Stimulated activated CD8-positive, alpha-beta memory T cell treated with anti-CD3 and anti-CD28 coated beads, Interleukin-7, amount 100 ng/mL, for 48 hours (primary cell): ENCODE measurements around the gene RNASE4.
"Not testable (repeated sequence)": the region's sequence is repeated elsewhere in the genome, so short reads cannot be mapped to it uniquely, and the experiment has no call there.

Source experiments
- DNase-seq, 2 donors: peaks; one replicate each; pipeline ENCODE4 v3.0.0-alpha.2; 2020; ENCODE audit warnings: low read depth in 1 of 2; ENCODE audit errors: extremely low read depth in 1 of 2

The RNASE4 gene, protein sequence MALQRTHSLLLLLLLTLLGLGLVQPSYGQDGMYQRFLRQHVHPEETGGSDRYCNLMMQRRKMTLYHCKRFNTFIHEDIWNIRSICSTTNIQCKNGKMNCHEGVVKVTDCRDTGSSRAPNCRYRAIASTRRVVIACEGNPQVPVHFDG

DNA sequence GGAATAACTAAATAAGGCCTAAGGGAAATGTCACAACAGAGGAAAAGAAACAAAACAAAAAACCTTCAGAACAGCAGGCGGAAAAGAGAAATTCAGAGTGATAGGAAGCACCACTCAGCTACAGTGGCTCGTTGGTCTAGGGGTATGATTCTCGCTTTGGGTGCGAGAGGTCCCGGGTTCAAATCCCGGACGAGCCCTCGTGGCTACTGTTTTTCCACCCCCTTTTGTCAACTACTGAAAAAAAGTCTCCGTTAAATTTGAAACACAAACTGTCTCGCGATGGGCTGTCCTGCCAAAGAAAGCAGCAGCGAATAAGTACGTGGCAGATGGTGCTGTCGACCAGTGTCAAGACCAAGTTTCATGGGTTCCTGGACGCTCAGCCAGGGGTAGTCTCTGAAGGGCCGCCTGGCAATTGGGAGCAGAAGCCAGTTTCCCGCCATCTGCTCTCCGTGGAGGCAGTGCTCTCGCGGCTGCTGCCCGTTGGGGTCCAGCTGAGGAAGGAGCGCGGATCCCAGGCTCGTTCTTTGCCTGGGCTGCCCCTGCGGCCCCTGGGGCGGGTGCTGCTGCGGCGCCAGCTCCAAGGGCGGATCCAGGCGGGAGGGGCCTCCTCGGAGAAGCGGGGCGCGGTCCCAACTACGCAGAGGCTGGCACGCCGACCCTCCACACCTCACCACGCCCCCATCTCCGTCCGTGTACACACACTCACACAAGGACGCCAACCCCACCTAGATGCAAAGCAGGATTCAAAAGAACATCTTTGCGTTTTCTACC, at the start of gene RNASE4:
RNASE4 (plus strand) TSS at position 670 of the 771 bp plus-strand sequence. CDS start 14,812 bp downstream, outside the sequence.
- DNase-seq, result peak; percentile 58 to 66

DNA sequence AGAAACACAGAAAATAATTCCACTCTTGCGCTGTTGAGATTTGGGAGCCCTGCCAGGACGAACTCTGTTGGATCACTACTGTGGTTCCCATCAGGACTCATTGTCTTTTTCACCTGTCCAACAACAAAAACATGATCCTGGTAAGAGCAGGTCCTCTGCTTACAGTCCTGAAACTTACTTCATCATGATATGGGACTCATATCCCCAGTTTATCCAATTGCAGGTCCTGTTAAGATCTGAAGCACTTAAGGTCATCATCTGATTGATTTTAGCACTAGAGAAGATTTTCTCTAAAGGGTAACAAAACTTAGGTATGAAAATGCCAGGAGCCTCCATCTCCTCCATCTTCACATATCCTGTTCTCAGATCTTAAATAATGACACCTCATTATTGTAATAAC, 42.8 kb upstream of the RNASE4 start, which contains the start of gene OR6S1:
OR6S1 (minus strand) TSS at position 101 of the 400 bp plus-strand sequence; CDS start at position 101, 0 bp downstream.
- no peak for DNase-seq

DNA sequence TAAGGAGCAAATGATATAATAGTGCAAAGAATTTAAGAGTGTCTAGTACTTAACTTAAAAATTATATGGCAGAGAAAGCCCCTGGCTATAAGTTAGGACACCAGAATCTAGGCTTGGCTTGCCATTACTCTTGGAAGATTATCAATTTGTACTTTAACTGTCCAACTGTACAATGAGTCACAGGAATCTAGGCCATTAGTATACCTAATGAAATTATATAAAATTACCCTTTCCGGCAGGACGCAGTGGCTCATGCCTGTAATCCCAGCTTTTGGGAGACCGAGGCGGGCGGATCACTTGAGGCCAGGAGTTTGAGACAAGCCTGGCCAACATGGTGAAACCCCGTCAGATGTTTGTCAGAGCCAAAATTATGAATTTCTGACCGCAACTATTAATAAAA, 42.2 kb upstream of the RNASE4 start:
- no peak for DNase-seq

DNA sequence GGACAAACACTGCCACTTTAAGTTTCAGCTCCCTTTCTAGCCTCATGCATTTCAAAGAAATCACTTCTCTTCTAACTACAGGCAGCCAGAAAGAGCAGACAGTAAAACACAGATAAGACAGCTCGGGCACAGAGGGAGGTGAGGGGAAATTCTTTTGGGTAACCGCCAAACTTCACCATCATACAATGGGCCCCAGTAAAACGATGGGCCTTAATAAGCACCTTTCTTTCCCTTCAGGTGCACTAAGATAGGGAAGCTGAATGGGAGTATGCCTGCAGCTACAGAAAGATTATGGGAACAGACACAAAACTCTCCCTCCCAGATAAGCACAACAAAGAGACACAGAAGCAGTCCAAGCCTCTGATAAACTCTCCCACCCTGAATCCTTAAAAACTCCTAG, 41.6 kb upstream of the RNASE4 start:
- not testable (repeated sequence) for DNase-seq

DNA sequence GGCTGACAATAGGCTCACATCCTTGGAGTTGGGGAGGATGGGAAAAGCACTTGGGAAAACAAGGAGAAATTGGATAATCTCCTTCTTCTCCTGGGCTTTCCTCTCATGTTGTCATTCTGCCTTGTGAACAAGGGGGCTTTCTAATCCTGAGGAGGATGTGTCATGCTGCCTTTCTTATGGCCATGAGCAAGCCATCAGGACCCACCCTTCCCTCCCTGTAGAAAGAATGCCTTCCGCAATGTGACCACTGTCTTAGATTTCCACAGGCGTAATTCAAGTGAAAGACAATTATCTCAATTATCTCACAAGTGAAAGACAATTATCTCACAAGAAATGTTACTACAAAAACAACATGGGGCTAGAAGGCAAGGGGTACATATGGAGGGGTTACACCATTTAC, 39.8 kb upstream of the RNASE4 start:
- no peak for DNase-seq

DNA sequence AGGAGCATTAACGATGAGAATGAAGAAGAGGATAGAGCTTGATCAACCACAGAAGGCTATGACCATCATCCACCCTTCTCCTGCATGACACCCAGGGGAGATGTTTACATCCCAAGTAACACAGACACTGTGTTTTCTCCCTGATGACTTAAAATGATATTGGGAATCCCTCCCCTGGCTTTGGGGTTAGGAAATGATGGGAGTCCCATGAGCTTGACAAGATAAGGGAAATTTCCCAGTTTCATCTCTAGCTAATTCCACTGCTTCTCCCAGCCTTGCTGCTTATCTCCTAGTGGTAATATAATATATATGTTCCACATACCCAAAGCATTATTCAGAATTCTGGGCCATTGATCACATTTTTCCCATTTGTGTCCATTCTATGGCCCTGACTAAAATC, 38.9 kb upstream of the RNASE4 start:
- DNase-seq, result no peak

DNA sequence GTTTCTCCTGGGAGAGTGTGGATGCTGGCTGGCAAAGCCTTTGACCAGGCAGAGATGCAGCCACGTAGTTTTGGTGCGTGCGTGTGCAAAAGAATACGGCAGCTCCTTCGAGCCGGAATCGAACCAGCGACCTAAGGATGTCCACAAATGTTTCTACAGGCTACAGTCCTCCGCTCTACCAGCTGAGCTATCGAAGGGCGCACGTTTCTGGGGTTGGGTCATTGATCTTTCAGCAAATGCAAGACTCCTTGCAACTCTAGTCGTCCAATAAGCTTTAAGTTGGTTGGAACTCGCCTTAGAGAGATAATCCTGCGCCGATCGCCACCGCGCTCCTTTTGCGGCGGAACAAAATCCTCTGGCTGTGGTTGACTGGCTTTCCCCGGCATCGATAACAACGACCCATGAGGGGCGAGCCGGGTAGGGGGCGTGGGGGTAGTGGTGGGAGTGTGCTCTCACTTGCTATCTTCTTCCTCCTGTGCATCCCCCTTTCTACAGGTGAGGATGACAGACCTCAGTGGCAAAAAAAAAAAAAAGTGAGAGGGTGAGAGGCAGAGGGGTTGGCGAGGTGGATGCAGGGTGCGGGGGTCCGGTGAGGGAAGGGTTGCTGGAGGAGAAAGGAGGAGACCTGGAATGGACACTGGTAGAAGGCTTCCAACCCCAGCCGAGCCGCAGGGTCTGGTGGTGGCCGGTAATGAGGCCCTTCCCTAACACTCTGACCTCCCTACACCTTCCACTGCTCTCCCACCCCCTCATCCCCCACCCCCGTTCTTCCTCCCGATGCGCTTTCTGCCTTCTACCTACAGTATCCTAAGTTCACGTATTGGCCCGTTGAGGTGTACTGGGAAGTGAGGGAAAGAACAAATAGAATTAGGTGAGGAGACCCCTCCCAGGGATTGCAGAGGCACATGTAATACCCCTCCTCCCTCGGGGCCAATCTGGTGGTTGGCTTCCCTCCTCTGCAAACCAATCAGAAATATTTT, 31.1 kb upstream of the RNASE4 start:
- DNase-seq, result no peak

DNA sequence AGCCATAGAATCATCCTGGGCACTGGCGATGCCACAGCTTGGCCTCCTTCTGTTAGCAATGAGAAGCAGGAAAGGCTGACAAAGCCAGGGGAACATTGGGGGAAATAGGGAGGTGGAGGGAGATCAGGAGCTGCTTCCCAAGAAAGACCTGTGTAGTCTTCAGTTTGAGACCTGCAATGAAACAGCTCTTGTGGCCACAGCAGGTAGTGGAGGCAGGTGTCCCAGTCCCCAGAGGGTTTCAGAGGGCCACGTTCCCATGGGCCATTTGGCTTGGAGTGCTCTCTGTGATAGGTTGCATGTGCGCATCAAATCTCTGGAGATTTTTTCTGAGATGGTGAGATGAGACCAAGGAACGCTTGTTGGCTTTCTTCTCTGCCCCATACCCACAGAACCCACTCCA, 28.5 kb upstream of the RNASE4 start:
- no peak for DNase-seq

DNA sequence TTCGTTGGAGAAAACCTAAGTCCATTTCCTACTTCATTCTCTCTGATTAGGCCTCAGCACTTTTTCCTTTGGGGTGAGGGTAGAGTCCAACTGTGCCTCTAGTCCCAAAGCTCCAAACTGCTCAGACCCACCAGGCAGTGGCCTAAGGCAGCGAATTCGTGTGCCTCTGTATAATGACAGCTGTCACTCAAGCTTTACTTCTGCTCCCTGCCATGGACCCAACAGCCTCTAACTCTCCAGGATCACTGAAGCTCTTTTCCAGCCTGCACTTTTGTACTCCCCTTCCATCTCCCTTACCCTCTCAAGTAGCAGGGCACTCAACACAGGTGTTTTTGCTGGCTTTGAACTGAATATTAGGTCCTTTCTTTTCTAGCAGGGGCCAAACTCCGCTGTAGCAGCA, 28.1 kb upstream of the RNASE4 start:
- DNase-seq, result no peak

DNA sequence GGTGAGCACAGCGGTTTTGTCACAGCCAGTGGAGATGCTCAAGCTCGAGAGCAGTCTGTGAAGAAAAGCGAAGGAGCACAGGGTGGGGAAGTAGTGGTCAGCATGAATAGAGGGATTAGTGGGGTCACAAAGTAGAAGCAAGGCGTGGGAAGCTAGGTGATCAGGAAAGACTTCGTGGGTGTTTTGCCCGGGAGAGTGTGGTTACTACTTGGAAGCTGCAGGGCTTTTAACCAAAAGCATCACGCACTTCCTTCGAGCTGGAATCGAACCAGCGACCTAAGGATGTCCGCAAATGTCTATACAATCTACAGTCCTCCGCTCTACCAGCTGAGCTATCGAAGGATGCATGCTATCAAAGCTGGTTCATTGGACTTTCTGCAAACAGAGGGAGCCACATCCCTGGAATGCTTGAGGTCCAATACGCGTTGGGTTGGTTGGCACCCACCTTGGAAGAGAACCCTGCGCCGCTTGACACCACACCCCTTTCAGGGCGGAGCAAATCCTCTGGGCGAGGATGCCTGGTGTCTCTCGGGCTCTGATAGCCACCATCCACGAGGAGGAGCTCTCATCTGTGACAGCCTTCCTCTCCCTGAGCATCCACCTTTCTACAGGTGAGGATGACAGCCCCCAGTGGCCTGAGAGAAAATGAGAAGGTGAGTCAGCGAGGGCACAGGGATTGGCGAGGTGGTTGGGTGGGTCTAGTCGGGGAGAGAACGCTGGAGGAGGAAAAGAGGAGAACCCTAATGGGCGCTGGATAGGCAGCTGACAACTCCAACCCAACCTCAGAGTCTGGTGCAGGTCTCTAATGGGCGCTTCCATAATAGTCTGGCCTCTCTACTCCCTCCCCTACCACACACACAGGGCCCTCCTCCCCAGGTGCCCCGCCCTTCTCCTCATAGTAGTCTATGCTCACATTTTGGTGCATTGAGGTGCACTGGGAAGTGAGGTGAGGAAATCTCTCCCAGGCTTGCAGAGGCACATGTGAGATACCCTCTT, 26.8 kb upstream of the RNASE4 start:
- DNase-seq, result no peak

DNA sequence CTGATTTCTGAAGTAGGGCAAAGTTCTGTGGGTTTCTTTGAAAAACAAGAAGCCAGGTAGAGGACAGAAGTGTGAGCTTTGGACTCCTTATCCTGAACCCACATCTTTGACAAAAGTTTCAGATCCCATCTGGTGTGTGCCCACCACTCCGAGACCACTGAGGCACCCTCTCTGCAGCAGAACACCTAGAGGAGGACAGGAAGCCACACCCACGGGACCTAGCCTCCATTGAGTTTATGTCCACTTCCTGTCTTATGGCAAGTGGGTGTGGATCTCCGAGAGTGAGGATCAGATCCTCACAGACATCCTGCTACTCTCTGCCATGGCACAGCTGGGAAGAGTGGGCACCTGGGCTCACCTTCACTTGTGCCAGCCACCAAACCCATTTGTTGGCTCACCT, 26.1 kb upstream of the RNASE4 start:
- DNase-seq, result no peak

DNA sequence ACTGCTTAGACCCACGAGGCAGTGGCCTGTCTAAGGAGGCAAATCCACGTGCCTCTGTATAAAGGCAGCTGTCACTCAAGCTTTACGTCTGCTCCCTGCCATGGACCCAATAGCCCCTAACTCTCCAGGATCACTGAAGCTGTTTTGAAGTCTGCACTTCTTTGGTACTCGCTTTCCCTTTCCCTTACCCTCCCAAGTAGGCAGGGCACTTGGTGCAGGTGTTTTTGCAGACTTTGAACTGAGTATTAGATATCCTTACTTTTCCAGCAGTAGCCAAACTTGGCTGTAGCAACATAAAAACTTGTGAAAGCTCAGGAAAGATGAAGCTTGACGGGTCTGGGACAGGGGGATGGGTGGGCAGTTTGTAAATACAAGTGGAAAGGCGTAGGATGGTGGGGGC, 25.0 kb upstream of the RNASE4 start:
- DNase-seq, result no peak

DNA sequence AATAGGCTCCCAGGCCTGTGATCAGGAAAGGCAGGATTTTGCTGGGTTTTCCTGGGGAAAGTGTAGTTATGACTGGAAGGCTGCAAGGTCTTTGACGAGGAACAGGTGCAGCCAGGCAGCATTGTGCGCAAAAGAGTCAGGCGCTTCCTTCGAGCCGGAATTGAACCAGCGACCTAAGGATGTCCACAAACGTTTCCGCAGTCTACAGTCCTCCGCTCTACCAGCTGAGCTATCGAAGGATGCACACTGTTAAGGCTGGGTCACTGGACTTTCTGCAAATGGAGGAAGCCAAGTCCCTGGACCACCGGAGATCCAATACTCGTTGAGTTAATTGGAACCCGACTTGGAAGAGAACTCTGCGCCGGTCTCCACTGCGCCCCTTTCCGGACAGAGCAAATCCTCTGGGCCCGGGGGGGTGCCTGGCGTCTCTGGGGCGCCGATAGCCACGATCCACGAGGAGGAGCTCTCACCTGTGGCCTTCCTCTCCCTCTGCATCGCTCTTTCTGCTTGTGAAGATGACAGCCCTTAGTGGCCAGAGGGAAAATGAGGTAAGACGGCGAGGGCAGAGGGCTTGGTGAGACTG, 24.5 kb upstream of the RNASE4 start:
- no peak for DNase-seq

DNA sequence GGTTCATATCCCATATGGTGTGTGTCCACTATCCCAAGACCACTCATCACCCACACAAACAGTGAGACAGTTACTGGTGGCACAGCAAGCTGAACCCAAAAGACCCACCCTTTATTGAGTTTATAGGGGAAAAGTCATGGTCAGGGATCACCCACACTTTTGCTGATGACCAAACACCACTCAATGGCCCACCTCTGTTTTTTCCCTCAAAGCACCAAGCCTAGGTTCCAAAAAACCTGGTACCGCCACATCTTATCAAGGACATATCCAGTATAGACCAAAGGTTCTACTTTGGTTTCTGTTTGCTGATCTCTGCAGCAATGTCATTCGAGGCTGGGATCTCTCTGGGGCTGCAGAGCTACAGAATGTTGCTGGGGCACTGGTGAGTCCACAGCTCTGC, 23.2 kb upstream of the RNASE4 start:
- no peak for DNase-seq

DNA sequence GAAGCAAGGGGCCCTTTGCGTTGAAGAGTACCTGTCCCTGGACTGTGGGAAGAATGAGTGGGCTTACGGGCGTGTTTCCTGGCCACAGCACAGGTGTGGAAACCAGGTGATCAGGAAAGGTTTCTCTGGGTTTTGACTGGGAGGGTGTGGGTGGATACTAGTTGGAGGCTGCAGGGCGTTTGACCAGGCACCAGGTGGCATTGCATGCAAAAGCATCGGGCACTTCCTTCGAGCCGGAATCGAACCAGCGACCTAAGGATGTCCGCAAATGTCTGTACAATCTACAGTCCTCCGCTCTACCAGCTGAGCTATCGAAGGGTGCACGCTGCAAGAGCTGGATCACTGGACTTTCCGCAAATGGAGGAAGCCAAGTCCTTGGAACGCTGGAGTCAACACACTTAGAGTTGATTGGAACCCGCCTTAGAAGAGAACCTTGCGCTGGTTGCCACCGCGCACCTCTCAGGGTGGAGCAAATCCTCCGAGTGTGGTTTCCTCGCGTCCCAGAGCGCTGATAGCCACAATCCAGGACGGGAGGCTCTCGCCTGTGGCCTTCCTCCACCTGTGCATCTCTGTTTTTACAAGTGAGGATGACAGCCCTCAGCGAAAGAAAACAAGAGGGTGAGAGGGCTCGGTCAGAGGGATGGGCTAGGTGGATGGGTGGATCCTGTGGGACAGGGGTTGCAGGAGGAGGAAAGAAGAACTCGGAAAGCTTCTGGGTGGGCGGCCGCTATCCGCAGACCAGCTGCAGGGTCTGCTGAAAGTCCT, 21.2 kb upstream of the RNASE4 start:
- DNase-seq, result peak; percentile 71 to 74

DNA sequence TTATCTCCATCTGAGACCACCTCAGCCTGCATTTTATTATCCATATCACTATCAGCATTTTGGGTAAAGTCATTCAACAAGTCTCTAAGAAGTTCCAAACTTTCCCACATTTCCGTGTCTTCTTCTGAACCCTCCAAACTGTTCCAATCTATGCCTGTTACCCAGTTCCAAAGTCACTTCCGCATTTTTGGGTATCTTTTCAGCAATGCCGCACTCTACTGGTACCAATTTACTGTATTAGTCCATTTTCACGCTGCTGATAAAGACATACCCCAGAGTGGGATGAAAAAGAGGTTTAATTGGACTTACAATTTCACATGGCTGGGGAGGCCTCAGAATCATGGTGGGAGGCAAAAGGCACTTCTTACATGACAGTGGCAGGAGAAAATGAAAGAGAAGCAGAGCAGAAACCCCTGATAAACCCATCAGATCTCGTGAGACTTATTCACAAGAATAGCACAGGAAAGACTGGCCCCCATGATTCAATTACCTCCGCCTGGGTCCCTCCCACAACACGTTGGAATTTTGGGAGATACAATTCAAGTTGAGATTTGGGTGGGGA, 17.9 kb upstream of the RNASE4 start:
- DNase-seq, result not testable (repeated sequence)

DNA sequence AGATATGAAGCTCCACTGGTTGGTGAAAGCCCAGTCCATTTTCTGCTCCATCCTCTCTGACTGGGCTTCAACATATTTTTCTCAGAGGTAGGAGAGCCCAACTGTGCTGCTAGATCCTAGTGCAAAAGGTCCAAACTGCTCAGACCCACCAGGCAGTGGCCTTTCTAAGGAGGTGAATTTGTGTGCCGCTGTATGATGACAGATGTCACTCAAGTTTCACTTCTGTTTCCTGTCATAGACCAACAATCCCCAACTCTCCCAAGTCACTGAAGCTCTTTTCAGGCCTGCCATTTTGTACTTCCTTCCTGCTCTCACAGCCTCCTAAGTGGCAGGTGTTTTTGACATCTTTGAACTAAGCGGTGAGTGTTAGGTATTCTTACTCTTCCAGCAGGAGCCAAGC, 16.4 kb upstream of the RNASE4 start:
- no peak for DNase-seq

DNA sequence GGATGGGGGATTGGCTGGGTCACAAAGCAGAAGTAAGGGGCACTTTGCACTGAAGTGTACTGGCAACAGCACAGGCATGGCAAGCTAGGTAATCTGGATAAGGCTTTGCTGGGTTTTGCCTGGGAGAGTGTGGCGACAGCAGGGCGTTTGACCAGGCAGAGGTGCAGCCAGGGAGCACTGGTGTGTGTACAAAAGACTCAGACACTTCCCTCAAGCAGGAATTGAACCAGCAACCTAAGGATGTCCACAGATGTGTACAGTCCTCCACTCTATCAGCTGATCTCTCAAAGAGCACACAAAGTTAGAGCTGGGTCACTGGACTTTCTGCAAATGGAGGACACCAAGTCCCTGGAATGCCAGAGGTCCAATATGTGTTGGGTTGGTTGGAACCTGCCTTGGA, 15.4 kb upstream of the RNASE4 start:
- DNase-seq, result no peak
